MM.1S (cell line): Measurements from ENCODE around the gene TLE3.

Experiments
- DNase-seq: peaks from one replicate; pipeline ENCODE4 v3.0.0-alpha.2; 2015
- H2AFZ ChIP-seq: fragments of 300-600 bp; sonication (generic); 2 replicates; pipeline ENCODE4 v1.6.0; 2016; ENCODE audit warnings: antibody characterized with exemption, low read length
- H3F3A ChIP-seq: fragments of 300-600 bp; sonication (generic); 2 replicates; pipeline ENCODE4 v1.6.1; 2016; ENCODE audit warnings: mild to moderate bottlenecking, antibody characterized with exemption, low read length, moderate library complexity, mixed read lengths; ENCODE audit not compliant: insufficient read depth
- H3K27ac ChIP-seq: fragments of 300-600 bp; sonication (generic); 2 replicates; pipeline ENCODE4 v1.5.1; 2016; ENCODE audit warnings: mild to moderate bottlenecking, low read length
- H3K27me3 ChIP-seq: fragments of 300-600 bp; sonication (generic); replicated peaks from 2 replicates; pipeline ENCODE4 v1.6.0; 2016; ENCODE audit warnings: low read length; ENCODE audit not compliant: insufficient read depth
- H3K36me3 ChIP-seq: fragments of 300-600 bp; sonication (generic); replicated peaks from 2 replicates; pipeline ENCODE4 v1.6.1; 2016; ENCODE audit warnings: mild to moderate bottlenecking, low read length, mixed read lengths; ENCODE audit not compliant: insufficient read depth
- H3K4me1 ChIP-seq: fragments of 300-600 bp; sonication (generic); 2 replicates; pipeline ENCODE4 v1.6.1; 2016; ENCODE audit warnings: low read length, mixed read lengths
- H3K4me2 ChIP-seq: fragments of 300-600 bp; sonication (generic); 2 replicates; pipeline ENCODE4 v1.6.0; 2016; ENCODE audit warnings: low read depth, low read length
- H3K4me3 ChIP-seq: fragments of 300-600 bp; sonication (generic); 2 replicates; pipeline ENCODE4 v1.5.1; 2016; ENCODE audit warnings: low read length, mixed read lengths
- H3K79me2 ChIP-seq: fragments of 300-600 bp; sonication (generic); 2 replicates; pipeline ENCODE4 v1.6.1; 2016; ENCODE audit warnings: mixed run types, low read length, mixed read lengths
- H3K9ac ChIP-seq: fragments of 300-600 bp; sonication (generic); 2 replicates; pipeline ENCODE4 v1.6.1; 2016; ENCODE audit warnings: low read length, mixed read lengths
- H3K9me2 ChIP-seq: fragments of 300-600 bp; sonication (generic); replicated peaks from 2 replicates; pipeline ENCODE4 v1.6.1; 2016; ENCODE audit warnings: mild to moderate bottlenecking, low read length, mixed read lengths; ENCODE audit not compliant: insufficient read depth
- H3K9me3 ChIP-seq: fragments of 300-600 bp; sonication (generic); replicated peaks from 2 replicates; pipeline ENCODE4 v1.6.1; 2016; ENCODE audit warnings: mild to moderate bottlenecking, low read length, mixed read lengths; ENCODE audit not compliant: insufficient read depth
- H4K20me1 ChIP-seq: fragments of 300-600 bp; sonication (generic); 2 replicates; pipeline ENCODE4 v1.6.1; 2016; ENCODE audit warnings: mild to moderate bottlenecking, low read length, moderate library complexity, mixed read lengths; ENCODE audit not compliant: insufficient read depth
- CTCF ChIP-seq: fragments of 300-600 bp; sonication (generic); IDR thresholded peaks from 2 replicates; pipeline ENCODE4 v1.5.1; 2016; ENCODE audit warnings: antibody characterized with exemption, low read length, mixed read lengths
- EZH2 ChIP-seq: fragments of 300-600 bp; sonication (generic); optimal IDR thresholded peaks from 2 replicates; pipeline ENCODE3; 2017; ENCODE audit warnings: low read depth, mild to moderate bottlenecking, antibody characterized with exemption, low read length, mixed read lengths
- EZH2phosphoT487 ChIP-seq: fragments of 300-600 bp; sonication (generic); IDR thresholded peaks from 2 replicates; pipeline ENCODE4 v1.6.1; 2018; ENCODE audit warnings: antibody characterized with exemption, low read length

TLE3 gene

GRCh38 chr15:70097063-70097320 lies 725 bp downstream of the TLE3 start:
- Histone ChIP-seq H3F3A (peaks cover 27% of the 10 kb centered on the region), H3K36me3 (no peaks in the 10 kb centered on the region), H3K4me2 (peak overlapping the region; percentile 58; the same call in 1 of the 2 replicates), H3K9me3 (no peaks in the 10 kb centered on the region), H3K9ac (peak overlapping the region; percentile 99), H4K20me1 (peaks cover 30% of the 10 kb centered on the region), H2AFZ (no peak overlapping the region), H3K4me3 (peak overlapping the region; percentile 80), H3K27me3 (no peaks in the 10 kb centered on the region), H3K9me2 (no peaks in the 10 kb centered on the region), H3K4me1 (peaks cover 39% of the 10 kb centered on the region), H3K27ac (peak overlapping the region; percentile 90; the same call in 1 of the 2 replicates), H3K79me2 (peaks cover 65% of the 10 kb centered on the region)
- TF ChIP-seq EZH2, result no peak
- no peak for TF ChIP-seq CTCF
- no peak for TF ChIP-seq EZH2phosphoT487
- no peak for DNase-seq

- TF ChIP-seq EZH2phosphoT487 (no peak), EZH2 (no peak), CTCF (no peak; the same call in 1 of the 2 replicates)
- H3K9me3 ChIP-seq, result no peaks in the 10 kb centered on the region
- H3K36me3 ChIP-seq, result no peaks in the 10 kb centered on the region
- peak overlapping the region; percentile 80 for H3K4me3 ChIP-seq
- no peak overlapping the region for H2AFZ ChIP-seq
- peaks cover 27% of the 10 kb centered on the region for H3F3A ChIP-seq
- H4K20me1 ChIP-seq, result peaks cover 34% of the 10 kb centered on the region
- H3K4me1 ChIP-seq, result peaks cover 35% of the 10 kb centered on the region
- H3K27ac ChIP-seq, result peak overlapping the region; percentile 90; the same call in 1 of the 2 replicates
- H3K4me2 ChIP-seq, result peak overlapping the region; percentile 88
- H3K79me2 ChIP-seq, result peaks cover 71% of the 10 kb centered on the region
- peak overlapping the region; percentile 99 for H3K9ac ChIP-seq
- DNase-seq, result peak; percentile 36
- H3K9me2 ChIP-seq, result no peaks in the 10 kb centered on the region
- no peaks in the 10 kb centered on the region for H3K27me3 ChIP-seq
These were observed 1.3 kb downstream of the TLE3 start for GRCh38 chr15:70096215-70097062.

- peak overlapping the region; percentile 88 for H3K4me2 ChIP-seq
- H3K27ac ChIP-seq, result peak overlapping the region; percentile 57; the same call in 1 of the 2 replicates
- no peaks in the 10 kb centered on the region for H3K27me3 ChIP-seq
- peaks cover 38% of the 10 kb centered on the region for H4K20me1 ChIP-seq
- peaks cover 79% of the 10 kb centered on the region for H3K79me2 ChIP-seq
- H2AFZ ChIP-seq, result no peak overlapping the region
- H3K9ac ChIP-seq, result peak overlapping the region; percentile 99
- peaks cover 28% of the 10 kb centered on the region for H3K4me1 ChIP-seq
- no peaks in the 10 kb centered on the region for H3K9me2 ChIP-seq
- TF ChIP-seq CTCF (peak; percentile 22; the same call in 1 of the 2 replicates), EZH2phosphoT487 (no peak)
- H3K4me3 ChIP-seq, result peak overlapping the region; percentile 80
- no peaks in the 10 kb centered on the region; the same call in 1 of the 2 replicates for H3K36me3 ChIP-seq
- H3K9me3 ChIP-seq, result no peaks in the 10 kb centered on the region
- DNase-seq, result peak; percentile 65
- H3F3A ChIP-seq, result peaks cover 22% of the 10 kb centered on the region
These were observed 2.1 kb downstream of the TLE3 start for GRCh38 chr15:70095408-70096214.
